RWPE2 (cell line): ENCODE data around the gene NSMCE3.
A peak's percentile ranks its signal among the peaks of the same experiment; 100 is the strongest.

Experiments
- ATAC-seq: fragments of 200-7000 bp; cut with Tn5 transposase; 3 replicates; pipeline ENCODE4 v1.9.1; 2021; ENCODE audit warnings: low read depth
- DNase-seq: peaks from one replicate; pipeline ENCODE4 v3.0.0-alpha.2; 2020; ENCODE audit warnings: low spot score
- H3K27ac ChIP-seq: fragments of 450-650 bp; 2 replicates; pipeline ENCODE4 v1.5.1; 2017; ENCODE audit warnings: mild to moderate bottlenecking; ENCODE audit not compliant: poor library complexity, severe bottlenecking
- H3K27me3 ChIP-seq: fragments of 250-450 bp; sonication (Bioruptor Pico); 2 replicates; pipeline ENCODE4 v1.5.1; 2021; ENCODE audit warnings: mild to moderate bottlenecking, moderate library complexity; ENCODE audit not compliant: insufficient read depth, poor library complexity, severe bottlenecking
- H3K36me3 ChIP-seq: fragments of 250-450 bp; sonication (Bioruptor Pico); 2 replicates; pipeline ENCODE4 v1.5.1; 2020; ENCODE audit warnings: low read depth, mild to moderate bottlenecking, moderate library complexity
- H3K4me1 ChIP-seq: fragments of 250-450 bp; sonication (Bioruptor Pico); 2 replicates; pipeline ENCODE4 v1.5.1; 2021; ENCODE audit warnings: mild to moderate bottlenecking, moderate library complexity; ENCODE audit not compliant: insufficient read depth, poor library complexity, severe bottlenecking
- H3K4me3 ChIP-seq: fragments of 250-450 bp; sonication (Bioruptor Pico); 2 replicates; pipeline ENCODE4 v1.5.1; 2021; ENCODE audit warnings: mild to moderate bottlenecking, moderate library complexity; ENCODE audit not compliant: severe bottlenecking
- H3K9me3 ChIP-seq: fragments of 250-450 bp; sonication (Bioruptor Pico); 2 replicates; pipeline ENCODE4 v1.5.1; 2021; ENCODE audit warnings: mild to moderate bottlenecking, moderate library complexity; ENCODE audit not compliant: severe bottlenecking
- CTCF ChIP-seq: fragments of 450-650 bp; IDR thresholded peaks from one replicate; pipeline ENCODE4 v1.5.1; 2017; ENCODE audit warnings: mild to moderate bottlenecking, moderate library complexity; ENCODE audit not compliant: poor library complexity, severe bottlenecking

Gene NSMCE3

GRCh38 chr15:29272219-29272618 lies 2.6 kb upstream of the NSMCE3 start:
- Histone ChIP-seq H3K36me3 (no peaks in the 10 kb centered on the region), H3K27me3 (no peaks in the 10 kb centered on the region), H3K9me3 (no peaks in the 10 kb centered on the region), H3K27ac (peak overlapping the region; percentile 75), H3K4me1 (peaks cover 26% of the 10 kb centered on the region), H3K4me3 (no peak overlapping the region)
- DNase-seq (no peak), ATAC-seq (no peak)
- no peak for TF ChIP-seq CTCF

GRCh38 chr15:29270976-29271375 lies 1.4 kb upstream of the NSMCE3 start:
- Histone ChIP-seq H3K9me3 (no peaks in the 10 kb centered on the region), H3K36me3 (no peaks in the 10 kb centered on the region), H3K4me1 (peaks cover 26% of the 10 kb centered on the region), H3K27me3 (no peaks in the 10 kb centered on the region), H3K27ac (peak overlapping the region; percentile 75), H3K4me3 (no peak overlapping the region)
- no peak for DNase-seq
- ATAC-seq: peak; percentile 26; the same call in 2 of the 3 replicates
- no peak for TF ChIP-seq CTCF

- Histone ChIP-seq H3K4me3 (peak overlapping the region; percentile 61), H3K27ac (peak overlapping the region; percentile 75), H3K36me3 (no peaks in the 10 kb centered on the region), H3K4me1 (peaks cover 26% of the 10 kb centered on the region), H3K27me3 (no peaks in the 10 kb centered on the region), H3K9me3 (no peaks in the 10 kb centered on the region)
- no peak for TF ChIP-seq CTCF
- DNase-seq: no peak
- ATAC-seq: 0 out of 3 replicates have a peak, but pooled peaks have one; percentile 22
These were observed 740 bp upstream of the NSMCE3 start for GRCh38 chr15:29270169-29270955.

GRCh38 chr15:29268706-29269484 lies 727 bp downstream of the NSMCE3 start:
- ATAC-seq: peak; percentile 37
- Histone ChIP-seq H3K36me3 (no peaks in the 10 kb centered on the region), H3K4me3 (peak overlapping the region; percentile 61), H3K27me3 (no peaks in the 10 kb centered on the region), H3K9me3 (no peaks in the 10 kb centered on the region), H3K4me1 (peaks cover 26% of the 10 kb centered on the region), H3K27ac (peak overlapping the region; percentile 75)
- TF ChIP-seq CTCF: no peak
- no peak for DNase-seq
